SK-N-MC (cell line): ENCODE data around the gene VSX2.
"Not testable (repeated sequence)": the region's sequence is repeated elsewhere in the genome, so short reads cannot be mapped to it uniquely, and the experiment has no call there.

ENCODE experiments used
- DNase-seq: peaks from one replicate; pipeline ENCODE4 v3.0.0-alpha.2; 2011; ENCODE audit warnings: low read depth, low spot score
- H3K27ac ChIP-seq: fragments of 200-600 bp; sonication (generic); 2 replicates; pipeline ENCODE4 v1.5.1; 2016; ENCODE audit warnings: mixed run types
- H3K36me3 ChIP-seq: fragments of 200-600 bp; sonication (generic); 2 replicates; pipeline ENCODE4 v1.6.1; 2017; ENCODE audit warnings: antibody characterized with exemption, low read length, mixed read lengths; ENCODE audit not compliant: insufficient read depth
- H3K4me3 ChIP-seq: fragments of 200-600 bp; sonication (generic); 2 replicates; pipeline ENCODE4 v1.5.1; 2016
- H3K9ac ChIP-seq: fragments of 200-600 bp; sonication (generic); 2 replicates; pipeline ENCODE4 v1.8.0; 2017; ENCODE audit warnings: mixed run types, mixed read lengths; ENCODE audit not compliant: insufficient read length
- H3K9me3 ChIP-seq: fragments of 200-600 bp; sonication (generic); 2 replicates; pipeline ENCODE4 v1.6.1; 2017; ENCODE audit warnings: low read depth, mild to moderate bottlenecking, antibody characterized with exemption, low read length, moderate library complexity, mixed read lengths
- EZH2 ChIP-seq: fragments of 200-600 bp; sonication (generic); IDR thresholded peaks from one replicate; pipeline ENCODE4 v1.6.1; 2017; ENCODE audit warnings: antibody characterized with exemption
- FOXP2 ChIP-seq: optimal IDR thresholded peaks from 2 replicates; pipeline ENCODE3; 2011; ENCODE audit warnings: mild to moderate bottlenecking, moderate library complexity; ENCODE audit not compliant: insufficient read depth; ENCODE audit errors: extremely low read length, control extremely low read depth
- POLR2AphosphoS5 ChIP-seq: IDR thresholded peaks from 2 replicates; pipeline ENCODE4 v1.6.1; 2012; ENCODE audit warnings: mild to moderate bottlenecking, low read depth, low read length, borderline replicate concordance

The VSX2 gene

GRCh38 chr14:74261288-74261687 is 22.0 kb downstream of the VSX2 start:
- DNase-seq, result no peak
- no peak overlapping the region for H3K9ac ChIP-seq
- H3K27ac ChIP-seq, result no peak overlapping the region
- no peak for TF ChIP-seq POLR2AphosphoS5
- TF ChIP-seq EZH2, result no peak
- no peak for TF ChIP-seq FOXP2
- H3K4me3 ChIP-seq, result no peak overlapping the region
- no peaks in the 10 kb centered on the region for H3K36me3 ChIP-seq
- H3K9me3 ChIP-seq, result no peaks in the 10 kb centered on the region

- Histone ChIP-seq H3K4me3 (no peak overlapping the region), H3K9me3 (no peaks in the 10 kb centered on the region), H3K36me3 (no peaks in the 10 kb centered on the region), H3K9ac (no peak overlapping the region), H3K27ac (no peak overlapping the region)
- TF ChIP-seq FOXP2 (no peak), EZH2 (no peak), POLR2AphosphoS5 (no peak)
- DNase-seq, result no peak
Measured at GRCh38 chr14:74262076-74262475, 22.8 kb downstream of the VSX2 start.

DNA sequence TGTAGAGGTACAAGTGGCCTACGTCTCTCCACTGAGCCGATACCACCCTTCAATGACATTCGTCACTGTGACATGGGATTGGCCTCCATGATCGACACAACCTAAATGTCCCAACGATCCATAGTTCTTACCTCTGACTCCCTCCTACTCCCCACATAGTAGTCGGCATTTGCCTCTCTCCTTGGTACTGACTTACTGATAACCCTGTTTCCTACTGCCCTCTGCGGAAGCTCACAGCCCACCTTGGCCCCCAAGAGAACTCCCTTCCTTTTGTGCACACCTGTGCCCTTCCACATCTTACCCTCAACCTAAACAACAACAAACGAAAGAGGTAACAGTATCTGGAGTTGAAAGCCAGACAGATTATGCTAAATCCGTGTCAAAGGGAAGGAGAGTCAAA is 23.9 kb downstream of the VSX2 start:
- Histone ChIP-seq H3K36me3 (no peaks in the 10 kb centered on the region), H3K27ac (no peak overlapping the region), H3K9ac (no peak overlapping the region), H3K9me3 (no peaks in the 10 kb centered on the region), H3K4me3 (no peak overlapping the region)
- TF ChIP-seq EZH2, result no peak
- no peak for TF ChIP-seq POLR2AphosphoS5
- no peak for TF ChIP-seq FOXP2
- no peak for DNase-seq

DNA sequence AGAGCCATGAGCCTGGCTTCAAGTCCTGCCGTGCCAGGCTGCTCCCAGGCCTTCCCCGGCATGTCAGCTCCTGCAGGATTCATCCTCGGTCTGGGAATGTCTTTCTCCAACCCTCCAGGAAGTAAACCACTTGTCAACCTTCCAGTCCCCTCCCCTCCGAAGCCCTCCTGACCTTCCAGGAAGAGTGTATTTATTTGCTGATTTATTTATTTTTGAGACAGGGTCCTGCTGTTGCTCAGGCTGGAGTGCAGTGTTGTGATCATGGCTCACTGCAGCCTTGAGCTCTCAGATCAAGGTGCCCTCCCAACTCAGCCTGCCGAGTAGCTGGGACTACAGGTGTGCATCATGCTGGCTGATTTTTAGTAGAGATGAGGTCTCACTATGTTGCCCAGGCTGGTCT is 24.7 kb downstream of the VSX2 start:
- Histone ChIP-seq H3K4me3 (no peak overlapping the region), H3K36me3 (no peaks in the 10 kb centered on the region), H3K9me3 (no peaks in the 10 kb centered on the region), H3K9ac (no peak overlapping the region), H3K27ac (no peak overlapping the region)
- DNase-seq, result no peak
- TF ChIP-seq POLR2AphosphoS5 (no peak), EZH2 (no peak), FOXP2 (no peak)

GRCh38 chr14:74265301-74265965 is 26.2 kb downstream of the VSX2 start:
- Histone ChIP-seq H3K27ac (no peak overlapping the region), H3K36me3 (no peaks in the 10 kb centered on the region), H3K4me3 (no peak overlapping the region), H3K9me3 (no peaks in the 10 kb centered on the region), H3K9ac (no peak overlapping the region)
- DNase-seq, result no peak
- TF ChIP-seq EZH2 (no peak), FOXP2 (no peak), POLR2AphosphoS5 (no peak)

GRCh38 chr14:74267588-74267987 is 28.3 kb downstream of the VSX2 start:
- no peak for DNase-seq
- Histone ChIP-seq H3K27ac (no peak overlapping the region), H3K9ac (no peak overlapping the region), H3K36me3 (no peaks in the 10 kb centered on the region), H3K4me3 (no peak overlapping the region), H3K9me3 (no peaks in the 10 kb centered on the region)
- no peak for TF ChIP-seq EZH2
- TF ChIP-seq FOXP2, result no peak
- TF ChIP-seq POLR2AphosphoS5, result no peak

- H3K27ac ChIP-seq, H3K36me3 ChIP-seq, H3K4me3 ChIP-seq, H3K9ac ChIP-seq, H3K9me3 ChIP-seq, DNase-seq: not testable (repeated sequence)
Measured at GRCh38 chr14:74270382-74271177, 31.3 kb downstream of the VSX2 start.

GRCh38 chr14:74271365-74271764 is 32.1 kb downstream of the VSX2 start:
- Histone ChIP-seq H3K27ac (no peak overlapping the region), H3K4me3 (no peak overlapping the region), H3K9me3 (no peaks in the 10 kb centered on the region), H3K9ac (no peak overlapping the region), H3K36me3 (no peaks in the 10 kb centered on the region)
- no peak for TF ChIP-seq POLR2AphosphoS5
- no peak for TF ChIP-seq EZH2
- no peak for TF ChIP-seq FOXP2
- no peak for DNase-seq
